Vagina (tissue), 2 donors: ENCODE measurements around the gene BASP1. TPM values are rescaled to one million over a fixed set of nuclear protein-coding genes. Genes with fewer than 3 reads are reported as not detected.

Experiments used
- DNase-seq, 2 donors: peaks; one replicate each; pipeline ENCODE4 v3.0.0-alpha.2; 2017; ENCODE audit errors: extremely low spot score in 2 of 2
- H3K27ac ChIP-seq: fragments of 200-600 bp; sonication (generic); one replicate; pipeline ENCODE4 v1.5.1; 2019
- H3K27me3 ChIP-seq: fragments of 200-600 bp; sonication (generic); one replicate; pipeline ENCODE4 v1.5.1; 2019
- H3K36me3 ChIP-seq, 2 donors: fragments of 200-600 bp; sonication (generic); one replicate each; pipeline ENCODE4 v1.5.1; 2017 to 2019
- H3K4me1 ChIP-seq: fragments of 200-600 bp; sonication (generic); one replicate; pipeline ENCODE4 v1.5.1; 2019
- H3K4me3 ChIP-seq, 2 donors: fragments of 200-600 bp; sonication (generic); 1 replicate in 1 of 2; 2 replicates in 1 of 2; pipeline ENCODE4 v1.5.1; 2016 to 2019
- H3K9me3 ChIP-seq: fragments of 200-600 bp; sonication (generic); one replicate; pipeline ENCODE4 v1.5.1; 2019
- CTCF ChIP-seq, 3 experiments: fragments of 450-650 bp in 2 of 3; fragments of 200-600 bp in 1 of 3; sonication (generic) in 1 of 3; IDR thresholded peaks; one replicate each; pipeline ENCODE4 v1.5.1; 2017 to 2019; ENCODE audit warnings: antibody characterized with exemption in 3 of 3, mild to moderate bottlenecking in 2 of 3, moderate library complexity in 2 of 3
- POLR2A ChIP-seq, 2 donors: fragments of 450-650 bp; IDR thresholded peaks; one replicate each; pipeline ENCODE4 v1.6.1; 2017; ENCODE audit warnings: antibody characterized with exemption in 2 of 2, mild to moderate bottlenecking in 2 of 2, moderate library complexity in 2 of 2
- POLR2AphosphoS5 ChIP-seq, 2 donors: sonication (generic); formaldehyde crosslinking; IDR thresholded peaks; one replicate each; pipeline ENCODE4 v1.9.0; 2017; ENCODE audit warnings: antibody characterized with exemption in 2 of 2, mild to moderate bottlenecking in 2 of 2, low read depth in 1 of 2; ENCODE audit not compliant: insufficient read depth in 1 of 2
- intact Hi-C: fragments of 100-400 bp; cut with DNase I; formaldehyde crosslinking; loops from one replicate; pipeline ENCODE4 v1.15.1; 2023
- total RNA-seq: library from RNA; depleted of rRNA; stranded (reverse); fragments of >200 nt; gene quantifications from one replicate; pipeline ENCODE4 v1.2.3, GENCODE V29; 2016

BASP1 gene
- total RNA-seq, 1 donor from 2014 or later, result 46.4 TPM

GRCh38 chr5:17269201-17269600 is 51.8 kb downstream of the BASP1 start:
- no peaks in the 10 kb centered on the region for H3K36me3 ChIP-seq
- H3K9me3 ChIP-seq, result no peaks in the 10 kb centered on the region
- H3K4me1 ChIP-seq, result no peaks in the 10 kb centered on the region
- intact Hi-C loops, result no loop called here
- H3K27me3 ChIP-seq, result no peaks in the 10 kb centered on the region
- TF ChIP-seq POLR2A (IDR thresholded peaks at IDR 0.05), result no peak
- TF ChIP-seq POLR2AphosphoS5 (IDR thresholded peaks at IDR 0.05; ENCODE audit: insufficient read depth in 1 of 2, low read depth in 1 of 2), result no peak
- TF ChIP-seq CTCF (IDR thresholded peaks at IDR 0.05), result no peak
- no peak overlapping the region for H3K27ac ChIP-seq
- DNase-seq, result no peak
- no peak overlapping the region for H3K4me3 ChIP-seq

- H3K4me1 ChIP-seq, result no peaks in the 10 kb centered on the region
- intact Hi-C loops, result no loop called here
- TF ChIP-seq POLR2A (IDR thresholded peaks at IDR 0.05) (no peak), CTCF (IDR thresholded peaks at IDR 0.05) (no peak), POLR2AphosphoS5 (IDR thresholded peaks at IDR 0.05; ENCODE audit: insufficient read depth in 1 of 2, low read depth in 1 of 2) (no peak)
- H3K9me3 ChIP-seq, result no peaks in the 10 kb centered on the region
- no peak overlapping the region for H3K4me3 ChIP-seq
- H3K27me3 ChIP-seq, result no peaks in the 10 kb centered on the region
- no peak overlapping the region for H3K27ac ChIP-seq
- no peaks in the 10 kb centered on the region for H3K36me3 ChIP-seq
- no peak for DNase-seq
These were observed 54.7 kb downstream of the BASP1 start for GRCh38 chr5:17272111-17272510.

- no peak for DNase-seq
- Histone ChIP-seq H3K27me3 (no peaks in the 10 kb centered on the region), H3K36me3 (no peaks in the 10 kb centered on the region), H3K4me1 (no peaks in the 10 kb centered on the region), H3K9me3 (no peaks in the 10 kb centered on the region), H3K4me3 (no peak overlapping the region), H3K27ac (no peak overlapping the region)
- intact Hi-C loops, result no loop called here
- no peak for TF ChIP-seq POLR2A (IDR thresholded peaks at IDR 0.05)
- TF ChIP-seq POLR2AphosphoS5 (IDR thresholded peaks at IDR 0.05; ENCODE audit: insufficient read depth in 1 of 2, low read depth in 1 of 2), result no peak
- TF ChIP-seq CTCF (IDR thresholded peaks at IDR 0.05), result no peak
These were observed 58.1 kb downstream of the BASP1 start for GRCh38 chr5:17275289-17276158.

GRCh38 chr5:17276445-17276844 is 59.0 kb downstream of the BASP1 start:
- Histone ChIP-seq H3K9me3 (no peaks in the 10 kb centered on the region), H3K36me3 (no peaks in the 10 kb centered on the region), H3K27me3 (no peaks in the 10 kb centered on the region), H3K4me3 (no peak overlapping the region), H3K27ac (no peak overlapping the region), H3K4me1 (no peaks in the 10 kb centered on the region)
- TF ChIP-seq CTCF (IDR thresholded peaks at IDR 0.05) (no peak), POLR2AphosphoS5 (IDR thresholded peaks at IDR 0.05; ENCODE audit: insufficient read depth in 1 of 2, low read depth in 1 of 2) (no peak), POLR2A (IDR thresholded peaks at IDR 0.05) (no peak)
- intact Hi-C loops, result no loop called here
- DNase-seq, result no peak

GRCh38 chr5:17277907-17278306 is 60.5 kb downstream of the BASP1 start:
- TF ChIP-seq POLR2A (IDR thresholded peaks at IDR 0.05) (no peak), POLR2AphosphoS5 (IDR thresholded peaks at IDR 0.05; ENCODE audit: insufficient read depth in 1 of 2, low read depth in 1 of 2) (no peak), CTCF (IDR thresholded peaks at IDR 0.05) (no peak)
- DNase-seq, result no peak
- no peak overlapping the region for H3K4me3 ChIP-seq
- H3K27me3 ChIP-seq, result no peaks in the 10 kb centered on the region
- intact Hi-C loops, result no loop called here
- no peaks in the 10 kb centered on the region for H3K36me3 ChIP-seq
- H3K4me1 ChIP-seq, result no peaks in the 10 kb centered on the region
- no peak overlapping the region for H3K27ac ChIP-seq
- no peaks in the 10 kb centered on the region for H3K9me3 ChIP-seq
